AG10803 (cell line): Measurements from ENCODE around the gene OGFOD2.

Source experiments
- DNase-seq: peaks from one replicate; pipeline ENCODE4 v3.0.0; 2010; ENCODE audit warnings: low read depth
- H3K4me3 ChIP-seq: 2 replicates; pipeline ENCODE4 v1.5.1; 2011; ENCODE audit warnings: mild to moderate bottlenecking, low read length, control low read depth
- TF ChIP-seq, protein P1 (sequence below): conservative IDR thresholded peaks from 2 replicates; pipeline ENCODE4 v1.5.1; 2011; ENCODE audit warnings: mild to moderate bottlenecking, low read length, control low read depth, inconsistent platforms

OGFOD2 gene

DNA sequence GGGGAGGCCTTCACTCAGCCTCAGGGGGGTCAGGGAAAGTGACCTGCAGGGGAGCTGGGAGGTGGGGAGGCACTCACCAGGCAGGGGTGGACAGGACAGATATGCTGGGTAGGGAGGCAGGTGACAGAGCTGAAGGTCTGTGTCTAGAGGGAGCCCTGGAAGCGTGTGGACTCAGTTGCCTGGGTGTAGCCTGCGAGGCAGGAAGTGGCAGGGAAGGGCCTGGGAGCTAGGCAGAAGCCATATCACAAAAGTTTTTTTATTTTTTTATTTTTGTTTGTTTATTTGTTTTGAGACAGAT lies 44.7 kb downstream of the OGFOD2 start:
- TF ChIP-seq, protein P1, sequence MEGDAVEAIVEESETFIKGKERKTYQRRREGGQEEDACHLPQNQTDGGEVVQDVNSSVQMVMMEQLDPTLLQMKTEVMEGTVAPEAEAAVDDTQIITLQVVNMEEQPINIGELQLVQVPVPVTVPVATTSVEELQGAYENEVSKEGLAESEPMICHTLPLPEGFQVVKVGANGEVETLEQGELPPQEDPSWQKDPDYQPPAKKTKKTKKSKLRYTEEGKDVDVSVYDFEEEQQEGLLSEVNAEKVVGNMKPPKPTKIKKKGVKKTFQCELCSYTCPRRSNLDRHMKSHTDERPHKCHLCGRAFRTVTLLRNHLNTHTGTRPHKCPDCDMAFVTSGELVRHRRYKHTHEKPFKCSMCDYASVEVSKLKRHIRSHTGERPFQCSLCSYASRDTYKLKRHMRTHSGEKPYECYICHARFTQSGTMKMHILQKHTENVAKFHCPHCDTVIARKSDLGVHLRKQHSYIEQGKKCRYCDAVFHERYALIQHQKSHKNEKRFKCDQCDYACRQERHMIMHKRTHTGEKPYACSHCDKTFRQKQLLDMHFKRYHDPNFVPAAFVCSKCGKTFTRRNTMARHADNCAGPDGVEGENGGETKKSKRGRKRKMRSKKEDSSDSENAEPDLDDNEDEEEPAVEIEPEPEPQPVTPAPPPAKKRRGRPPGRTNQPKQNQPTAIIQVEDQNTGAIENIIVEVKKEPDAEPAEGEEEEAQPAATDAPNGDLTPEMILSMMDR = no peak
- no peak for DNase-seq
- H3K4me3 ChIP-seq = no peak overlapping the region

DNA sequence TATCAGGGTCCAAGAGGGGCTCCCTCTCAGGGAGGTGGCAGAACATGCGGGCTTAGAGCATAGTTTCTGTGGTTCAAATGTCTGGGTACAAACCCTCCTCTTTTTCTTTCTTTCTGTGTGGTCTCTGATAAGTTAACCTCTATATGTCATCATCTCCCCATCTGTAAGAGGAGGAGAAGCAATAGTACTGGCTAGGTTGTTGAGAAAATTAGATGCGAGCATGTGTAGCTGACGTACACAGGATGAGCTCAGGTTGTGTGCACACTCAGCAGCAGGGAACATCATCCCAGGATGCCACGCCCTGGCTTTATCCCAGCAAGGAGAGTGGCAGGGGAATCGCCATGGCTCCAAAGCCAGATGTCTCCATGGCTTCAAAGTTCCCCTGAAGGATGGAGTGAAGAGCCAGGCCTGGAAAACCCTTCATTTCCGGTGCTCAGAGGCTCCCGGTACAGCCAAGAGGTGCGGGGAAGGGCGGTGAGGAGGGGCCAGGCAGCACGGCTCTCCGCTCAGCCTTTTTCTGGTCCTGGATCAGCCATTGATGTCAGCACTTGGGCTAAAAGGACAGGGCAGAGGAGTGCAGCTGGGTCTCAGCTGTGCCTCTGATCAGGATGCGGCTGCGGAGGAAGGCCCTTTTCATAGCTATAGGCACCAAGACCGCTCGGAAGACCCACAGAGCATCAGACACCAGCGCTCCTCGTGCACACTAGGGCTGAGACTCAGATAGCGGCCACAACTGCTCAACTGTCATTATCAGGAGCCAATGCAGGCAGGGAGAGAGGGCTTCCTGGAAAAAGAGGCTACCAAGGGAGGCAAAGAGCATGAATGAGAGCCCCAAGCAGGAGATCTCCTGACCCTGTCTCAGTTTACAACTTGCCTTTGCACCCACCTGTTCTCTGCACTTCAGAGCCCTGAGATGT lies 46.9 kb downstream of the OGFOD2 start:
- no peak overlapping the region for H3K4me3 ChIP-seq
- DNase-seq = no peak
- TF ChIP-seq, protein P1 = no peak

DNA sequence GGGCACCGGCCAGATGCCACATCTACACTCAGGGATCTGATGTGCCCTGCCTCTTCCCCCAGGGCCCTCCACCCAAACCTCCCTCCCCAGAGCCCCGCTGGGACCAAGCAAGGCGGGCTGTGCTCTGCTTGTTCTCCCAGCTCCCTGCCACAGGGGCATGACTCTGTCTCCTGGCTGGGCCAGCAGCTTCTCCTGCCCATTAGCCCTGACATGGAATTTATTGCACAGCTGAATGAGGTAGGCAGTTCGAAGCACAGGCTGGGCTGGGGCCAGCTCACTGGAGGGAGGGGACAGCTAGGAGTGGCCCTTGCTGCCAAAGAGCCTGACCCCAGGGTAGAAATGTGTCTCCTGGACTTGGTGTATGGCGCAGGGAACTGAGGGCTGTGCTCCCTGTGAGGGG lies 47.8 kb downstream of the OGFOD2 start:
- H3K4me3 ChIP-seq = no peak overlapping the region
- TF ChIP-seq, protein P1 = no peak
- DNase-seq = no peak

DNA sequence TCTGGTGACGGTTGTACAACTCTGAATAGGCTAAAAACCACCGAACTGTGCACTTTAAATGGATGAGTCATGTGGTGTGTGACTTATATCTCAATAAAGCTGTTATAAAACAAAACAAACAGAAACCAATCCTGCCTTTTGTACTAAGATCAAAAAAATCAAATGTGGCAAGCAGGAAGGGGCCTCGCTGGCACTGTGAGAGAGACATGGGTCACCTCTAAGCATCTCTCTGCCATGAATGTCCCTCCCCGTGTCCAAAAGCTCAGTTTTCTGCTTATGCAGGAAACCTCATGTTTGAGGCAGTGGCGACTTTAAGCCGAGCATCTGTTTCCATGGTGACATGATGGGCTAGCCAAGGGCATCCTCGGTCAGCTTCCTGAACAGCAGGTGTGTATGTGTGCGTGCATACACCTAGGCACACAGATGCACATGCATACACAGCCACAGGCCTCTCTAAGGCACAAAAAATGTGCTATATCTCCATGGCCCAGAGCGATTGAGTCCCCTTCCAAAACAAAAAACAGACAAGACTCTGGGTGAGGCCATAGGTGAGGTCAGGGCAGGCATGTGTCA lies 49.9 kb downstream of the OGFOD2 start:
- TF ChIP-seq, protein P1 = no peak
- H3K4me3 ChIP-seq = no peak overlapping the region
- DNase-seq = peak; percentile 5

DNA sequence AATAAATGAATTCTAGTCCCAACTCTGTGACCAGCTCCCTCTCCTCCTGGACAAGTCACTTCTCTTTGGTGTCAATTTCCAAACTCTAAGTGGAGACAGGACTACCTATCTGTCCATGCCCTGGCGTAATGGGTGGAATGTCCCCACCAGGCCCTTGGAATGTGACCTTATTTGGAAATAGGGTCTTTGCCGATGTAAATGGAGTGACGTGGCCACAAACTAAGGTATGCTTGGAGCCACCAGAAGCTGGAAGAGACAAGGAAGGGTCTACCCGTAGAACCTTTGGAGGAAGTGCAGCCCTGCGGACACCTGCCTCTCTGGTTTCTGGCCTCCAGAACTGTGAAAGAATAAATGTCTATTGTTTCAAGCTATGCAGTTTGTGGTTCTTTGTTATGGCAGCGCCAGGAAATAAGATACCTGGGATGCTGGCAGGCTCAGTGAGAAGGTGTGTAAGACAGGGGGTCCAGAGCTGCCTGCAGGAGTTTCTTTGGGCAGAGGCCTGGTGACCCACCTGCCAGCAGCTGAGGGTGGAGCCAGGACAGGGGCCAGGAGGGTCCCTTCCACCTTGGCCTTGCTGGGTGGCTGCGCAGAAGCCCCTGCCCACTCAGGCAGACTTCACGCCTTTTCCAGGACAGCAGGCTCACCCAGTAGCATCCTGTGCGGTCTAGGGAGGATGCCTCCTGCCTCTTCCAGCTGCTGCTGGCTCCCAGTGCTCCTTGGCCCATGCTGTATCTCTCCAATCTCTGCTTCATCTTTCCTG lies 51.2 kb downstream of the OGFOD2 start:
- DNase-seq = no peak
- TF ChIP-seq, protein P1 = no peak
- H3K4me3 ChIP-seq = no peak overlapping the region

DNA sequence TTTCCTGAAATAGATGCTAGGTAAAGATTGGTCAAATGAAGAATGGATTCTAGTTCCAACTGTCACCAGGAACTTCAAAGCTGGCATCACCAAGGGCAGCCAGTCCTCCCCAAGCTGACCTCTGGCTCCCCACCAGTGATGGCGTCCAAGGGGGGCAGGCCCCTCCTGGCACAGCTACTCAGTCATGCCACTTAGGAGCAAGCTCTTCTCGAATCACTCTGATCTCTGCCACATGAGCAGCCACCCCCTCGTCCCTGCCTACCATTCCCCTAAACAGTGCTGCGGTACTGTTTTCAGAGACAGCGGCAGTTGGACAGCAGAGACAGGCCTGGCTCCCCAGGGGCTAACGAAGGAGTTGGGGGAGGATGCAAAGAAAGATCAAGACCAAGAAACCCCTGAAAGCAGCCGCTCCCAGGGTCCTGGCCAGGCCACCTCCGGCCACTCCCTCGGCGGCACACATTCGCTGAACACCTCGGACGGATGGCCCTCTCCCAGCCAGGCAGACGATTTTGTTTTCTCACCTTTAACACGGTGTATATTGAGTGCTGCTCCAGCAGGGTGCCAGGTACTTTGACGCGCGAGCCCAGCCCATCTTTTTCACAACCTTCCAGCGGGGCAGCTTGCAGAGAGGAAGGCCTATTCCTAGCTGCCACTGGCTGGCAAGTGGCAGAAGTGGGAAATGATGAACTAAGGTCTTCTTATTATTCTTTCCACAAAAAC lies 52.8 kb downstream of the OGFOD2 start:
- TF ChIP-seq, protein P1 = no peak
- DNase-seq = no peak
- no peak overlapping the region for H3K4me3 ChIP-seq
